C4-2B (cell line): Measurements from ENCODE around the gene SMIM24.

ENCODE experiments used
- CTCF ChIP-seq: fragments of 450-650 bp; conservative IDR thresholded peaks from 2 replicates; pipeline ENCODE4 v1.5.1; 2017; ENCODE audit warnings: mild to moderate bottlenecking
- ZFX ChIP-seq: fragments of 450-650 bp; IDR thresholded peaks from 2 replicates; pipeline ENCODE4 v1.6.1; 2017

- no peak for TF ChIP-seq CTCF
- no peak for TF ChIP-seq ZFX
Observed at GRCh38 chr19:3524078-3524842, 43.9 kb upstream of the SMIM24 start.
